Medulla oblongata (tissue), 1 donor: ENCODE measurements around the gene GPC6.
A peak's percentile ranks its signal among the peaks of the same experiment; 100 is the strongest.

Source experiments
- DNase-seq: peaks from one replicate; pipeline ENCODE4 v3.0.0-alpha.2; 2015; ENCODE audit errors: extremely low spot score

The GPC6 gene

GRCh38 chr13:93368718-93369117, 142.1 kb downstream of the GPC6 start:
- DNase-seq, result no peak

- no peak for DNase-seq
Measured at GRCh38 chr13:93372856-93373255, 146.2 kb downstream of the GPC6 start.

GRCh38 chr13:93375491-93375890, 148.9 kb downstream of the GPC6 start:
- DNase-seq, result peak; percentile 35

- no peak for DNase-seq
Measured at GRCh38 chr13:93377196-93377595, 150.6 kb downstream of the GPC6 start.

- DNase-seq, result no peak
Measured at GRCh38 chr13:93378184-93378583, 151.6 kb downstream of the GPC6 start.

- no peak for DNase-seq
Measured at GRCh38 chr13:93386116-93386515, 159.5 kb downstream of the GPC6 start.

GRCh38 chr13:93388701-93389100, 162.1 kb downstream of the GPC6 start:
- DNase-seq, result no peak

GRCh38 chr13:93397619-93398018, 171.0 kb downstream of the GPC6 start:
- no peak for DNase-seq

GRCh38 chr13:93398167-93399035, 171.8 kb downstream of the GPC6 start:
- DNase-seq, result no peak

GRCh38 chr13:93399212-93399611, 172.6 kb downstream of the GPC6 start:
- no peak for DNase-seq

- DNase-seq, result no peak
Measured at GRCh38 chr13:93406136-93406535, 179.5 kb downstream of the GPC6 start.

GRCh38 chr13:93407551-93407950, 180.9 kb downstream of the GPC6 start:
- no peak for DNase-seq

GRCh38 chr13:93409001-93409400, 182.4 kb downstream of the GPC6 start:
- DNase-seq, result no peak

GRCh38 chr13:93409816-93410215, 183.2 kb downstream of the GPC6 start:
- no peak for DNase-seq

GRCh38 chr13:93411186-93411680, 184.6 kb downstream of the GPC6 start:
- no peak for DNase-seq

- DNase-seq, result no peak
Measured at GRCh38 chr13:93412676-93413075, 186.1 kb downstream of the GPC6 start.

- DNase-seq, result no peak
Measured at GRCh38 chr13:93413972-93414717, 187.5 kb downstream of the GPC6 start.

GRCh38 chr13:93416736-93417355, 190.2 kb downstream of the GPC6 start:
- DNase-seq, result no peak

- DNase-seq, result no peak
Measured at GRCh38 chr13:93418398-93418797, 191.8 kb downstream of the GPC6 start.

- no peak for DNase-seq
Measured at GRCh38 chr13:93420206-93420605, 193.6 kb downstream of the GPC6 start.

GRCh38 chr13:93420887-93421286, 194.3 kb downstream of the GPC6 start:
- DNase-seq, result no peak

GRCh38 chr13:93422980-93423543, 196.5 kb downstream of the GPC6 start:
- no peak for DNase-seq
